Effector memory CD4-positive, alpha-beta T cell (primary cell): ENCODE results near the gene ARHGDIA.

Source experiments
- DNase-seq, 3 donors: peaks; one replicate each; pipeline ENCODE4 v3.0.0-alpha.2; 2020
- H3K27ac ChIP-seq: 2 replicates; pipeline ENCODE4 v1.7.0; 2013; ENCODE audit warnings: mild to moderate bottlenecking, low read length, moderate library complexity; ENCODE audit not compliant: insufficient read depth, poor library complexity, severe bottlenecking
- H3K27me3 ChIP-seq: replicated peaks from 2 replicates; pipeline ENCODE4 v1.7.0; 2013; ENCODE audit warnings: mild to moderate bottlenecking, low read length; ENCODE audit not compliant: insufficient read depth, control insufficient read depth, poor library complexity, severe bottlenecking
- H3K36me3 ChIP-seq: 2 replicates; pipeline ENCODE4 v1.7.0; 2013; ENCODE audit warnings: mild to moderate bottlenecking, low read length, moderate library complexity; ENCODE audit not compliant: control insufficient read depth, insufficient read depth
- H3K4me1 ChIP-seq: 2 replicates; pipeline ENCODE4 v1.7.0; 2013; ENCODE audit warnings: low read length, mild to moderate bottlenecking; ENCODE audit not compliant: control insufficient read depth, insufficient read depth, poor library complexity, severe bottlenecking
- H3K4me3 ChIP-seq: 2 replicates; pipeline ENCODE4 v1.7.0; 2013; ENCODE audit warnings: low read length, low read depth, mild to moderate bottlenecking; ENCODE audit not compliant: insufficient read depth, poor library complexity, severe bottlenecking
- H3K9me3 ChIP-seq: 2 replicates; pipeline ENCODE4 v1.7.0; 2013; ENCODE audit warnings: mild to moderate bottlenecking, low read length, moderate library complexity; ENCODE audit not compliant: control insufficient read depth

Gene ARHGDIA

DNA sequence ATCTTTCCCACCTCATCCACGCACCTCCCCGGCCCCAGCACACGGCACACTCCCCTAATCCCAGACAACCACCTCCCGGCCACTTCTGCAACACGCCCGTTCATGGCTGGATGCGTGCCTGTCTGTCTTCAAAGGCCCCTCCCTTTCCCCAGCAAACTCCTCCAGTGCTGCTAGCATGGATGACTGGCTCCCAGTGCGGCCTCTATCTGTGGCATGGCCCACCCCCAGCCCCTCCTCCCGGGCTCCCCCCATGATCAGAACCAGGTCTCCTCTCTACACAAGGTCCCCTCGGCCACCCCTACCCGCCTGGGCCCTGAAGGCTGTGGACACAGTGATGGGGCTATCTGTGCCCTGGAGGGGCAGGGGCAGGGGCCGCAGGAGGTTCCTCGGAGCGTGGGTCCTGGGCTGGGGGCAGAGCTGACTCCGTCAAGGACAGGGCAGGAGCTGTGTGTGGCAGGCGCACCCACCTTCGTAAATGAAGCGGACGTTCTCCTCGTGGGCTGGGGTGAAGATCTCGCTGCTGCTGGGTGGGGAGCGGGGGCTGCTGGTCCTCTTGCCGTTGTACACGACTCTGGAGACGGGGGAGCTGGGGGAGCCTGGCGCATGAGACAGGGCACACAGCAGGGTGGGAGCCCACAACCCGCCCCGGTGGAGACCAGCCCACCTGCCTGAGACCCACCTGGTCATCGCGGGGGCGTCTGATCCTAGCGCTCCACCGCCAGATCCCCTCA lies 47.2 kb downstream of the ARHGDIA start:
- no peaks in the 10 kb centered on the region for H3K4me1 ChIP-seq
- no peaks in the 10 kb centered on the region for H3K27me3 ChIP-seq
- peaks cover 7% of the 10 kb centered on the region for H3K36me3 ChIP-seq
- H3K9me3 ChIP-seq: no peaks in the 10 kb centered on the region
- H3K27ac ChIP-seq: no peak overlapping the region
- H3K4me3 ChIP-seq: no peak overlapping the region
- DNase-seq: no peak

- H3K9me3 ChIP-seq: no peaks in the 10 kb centered on the region
- no peak overlapping the region for H3K27ac ChIP-seq
- peaks cover 7% of the 10 kb centered on the region for H3K36me3 ChIP-seq
- no peaks in the 10 kb centered on the region for H3K4me1 ChIP-seq
- no peak for DNase-seq
- H3K4me3 ChIP-seq: no peak overlapping the region
- no peaks in the 10 kb centered on the region for H3K27me3 ChIP-seq
These were observed 47.9 kb downstream of the ARHGDIA start for GRCh38 chr17:81822996-81823819.

DNA sequence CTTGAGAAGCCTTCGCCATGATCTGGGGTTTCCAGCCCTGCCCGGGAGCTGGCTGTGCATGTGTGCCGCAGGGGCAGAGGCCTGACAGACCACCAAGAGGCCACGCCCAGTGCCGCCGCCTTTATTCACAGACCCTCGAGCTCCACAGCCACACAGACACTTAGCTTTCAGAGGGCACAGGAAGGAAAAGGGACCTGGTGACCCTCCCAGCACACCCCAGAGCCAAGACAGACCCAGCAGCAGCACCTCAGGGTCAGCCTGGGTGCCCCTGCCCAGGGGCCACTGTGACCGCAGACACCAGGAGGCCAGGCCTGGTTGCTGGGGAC lies 48.9 kb downstream of the ARHGDIA start:
- no peak for DNase-seq
- Histone ChIP-seq H3K4me3 (no peak overlapping the region), H3K4me1 (no peaks in the 10 kb centered on the region), H3K27ac (no peak overlapping the region), H3K27me3 (no peaks in the 10 kb centered on the region), H3K9me3 (no peaks in the 10 kb centered on the region), H3K36me3 (peaks cover 7% of the 10 kb centered on the region)

- Histone ChIP-seq H3K27me3 (no peaks in the 10 kb centered on the region), H3K27ac (no peak overlapping the region), H3K4me3 (no peak overlapping the region), H3K9me3 (no peaks in the 10 kb centered on the region), H3K36me3 (peaks cover 7% of the 10 kb centered on the region), H3K4me1 (no peaks in the 10 kb centered on the region)
- DNase-seq: no peak
These were observed 49.4 kb downstream of the ARHGDIA start for GRCh38 chr17:81821603-81822311.

GRCh38 chr17:81821147-81821546 lies 50.0 kb downstream of the ARHGDIA start:
- DNase-seq: no peak
- peaks cover 7% of the 10 kb centered on the region for H3K36me3 ChIP-seq
- H3K27me3 ChIP-seq: no peaks in the 10 kb centered on the region
- no peaks in the 10 kb centered on the region for H3K9me3 ChIP-seq
- H3K4me3 ChIP-seq: no peak overlapping the region
- no peak overlapping the region for H3K27ac ChIP-seq
- no peaks in the 10 kb centered on the region for H3K4me1 ChIP-seq

- no peak overlapping the region for H3K27ac ChIP-seq
- DNase-seq: no peak
- no peak overlapping the region for H3K4me3 ChIP-seq
- H3K4me1 ChIP-seq: no peaks in the 10 kb centered on the region
- no peaks in the 10 kb centered on the region for H3K9me3 ChIP-seq
- H3K36me3 ChIP-seq: peaks cover 7% of the 10 kb centered on the region
- H3K27me3 ChIP-seq: no peaks in the 10 kb centered on the region
These were observed 51.4 kb downstream of the ARHGDIA start for GRCh38 chr17:81819708-81820107.

GRCh38 chr17:81817758-81818147 lies 53.4 kb downstream of the ARHGDIA start:
- Histone ChIP-seq H3K9me3 (no peaks in the 10 kb centered on the region), H3K27ac (no peak overlapping the region), H3K4me1 (no peaks in the 10 kb centered on the region), H3K36me3 (no peaks in the 10 kb centered on the region), H3K4me3 (no peak overlapping the region), H3K27me3 (no peaks in the 10 kb centered on the region)
- DNase-seq: no peak
